Tibial artery (tissue), 4 donors: Measurements from ENCODE around the gene TRAPPC3L.

Experiments
- DNase-seq, 2 donors: peaks; one replicate each; pipeline ENCODE4 v3.0.0-alpha.2; 2019
- H3K27ac ChIP-seq, 2 donors: fragments of 200-600 bp; sonication (generic) in 1 of 2; 1 replicate in 1 of 2; 2 replicates in 1 of 2; pipeline ENCODE4 v1.5.1; 2018 to 2019; ENCODE audit warnings: mild to moderate bottlenecking in 1 of 2
- H3K27me3 ChIP-seq, 2 donors: fragments of 200-600 bp; sonication (generic) in 1 of 2; one replicate each; pipeline versions ENCODE4 v1.5.1 to v1.6.0; 2016 to 2019
- H3K36me3 ChIP-seq, 3 donors: fragments of 200-600 bp; sonication (generic) in 2 of 3; one replicate each; pipeline ENCODE4 v1.5.1; 2016 to 2019; ENCODE audit warnings: mild to moderate bottlenecking in 2 of 3
- H3K4me1 ChIP-seq, 4 donors: fragments of 200-600 bp; sonication (generic) in 2 of 4; 1 replicate in 3 of 4; 2 replicates in 1 of 4; pipeline ENCODE4 v1.5.1; 2016 to 2019
- H3K4me3 ChIP-seq, 2 donors: fragments of 200-600 bp; sonication (generic) in 1 of 2; 1 replicate in 1 of 2; 2 replicates in 1 of 2; pipeline ENCODE4 v1.5.1; 2018 to 2019; ENCODE audit warnings: mild to moderate bottlenecking in 2 of 2
- H3K9me3 ChIP-seq, 3 donors: fragments of 200-600 bp; sonication (generic) in 1 of 3; one replicate each; pipeline ENCODE4 v1.5.1; 2016 to 2019
- intact Hi-C: fragments of 100-400 bp; cut with DNase I; formaldehyde crosslinking; loops from one replicate; pipeline ENCODE4 v1.15.0; 2023; ENCODE audit warnings: low total_unique reads
- TF ChIP-seq, protein P1 (sequence below), 2 experiments: fragments of 200-600 bp in 1 of 2; fragments of 450-650 bp in 1 of 2; IDR thresholded peaks; one replicate each; pipeline ENCODE4 v1.5.1; 2017 to 2019; ENCODE audit warnings: antibody characterized with exemption in 2 of 2, mild to moderate bottlenecking in 1 of 2, moderate library complexity in 1 of 2

The TRAPPC3L gene

DNA sequence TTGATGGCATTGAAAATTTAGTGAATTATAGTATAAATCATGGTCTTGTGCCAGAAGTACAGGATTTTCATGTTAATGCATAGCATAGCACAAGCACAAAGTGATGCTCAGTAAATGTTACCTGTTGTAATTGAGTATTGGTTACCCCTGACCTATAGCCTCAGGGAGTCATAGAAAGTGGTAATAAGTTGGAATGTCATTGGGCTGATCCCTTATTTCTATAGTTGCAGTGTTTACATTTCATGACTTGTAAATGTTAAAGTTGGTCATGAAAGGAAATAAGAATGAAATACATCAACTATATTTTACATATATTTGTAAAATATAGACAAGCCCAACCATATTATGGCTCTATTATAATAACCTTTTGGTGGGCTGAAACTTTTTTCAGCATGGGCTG lies 32.9 kb upstream of the TRAPPC3L start:
- TF ChIP-seq, protein P1, sequence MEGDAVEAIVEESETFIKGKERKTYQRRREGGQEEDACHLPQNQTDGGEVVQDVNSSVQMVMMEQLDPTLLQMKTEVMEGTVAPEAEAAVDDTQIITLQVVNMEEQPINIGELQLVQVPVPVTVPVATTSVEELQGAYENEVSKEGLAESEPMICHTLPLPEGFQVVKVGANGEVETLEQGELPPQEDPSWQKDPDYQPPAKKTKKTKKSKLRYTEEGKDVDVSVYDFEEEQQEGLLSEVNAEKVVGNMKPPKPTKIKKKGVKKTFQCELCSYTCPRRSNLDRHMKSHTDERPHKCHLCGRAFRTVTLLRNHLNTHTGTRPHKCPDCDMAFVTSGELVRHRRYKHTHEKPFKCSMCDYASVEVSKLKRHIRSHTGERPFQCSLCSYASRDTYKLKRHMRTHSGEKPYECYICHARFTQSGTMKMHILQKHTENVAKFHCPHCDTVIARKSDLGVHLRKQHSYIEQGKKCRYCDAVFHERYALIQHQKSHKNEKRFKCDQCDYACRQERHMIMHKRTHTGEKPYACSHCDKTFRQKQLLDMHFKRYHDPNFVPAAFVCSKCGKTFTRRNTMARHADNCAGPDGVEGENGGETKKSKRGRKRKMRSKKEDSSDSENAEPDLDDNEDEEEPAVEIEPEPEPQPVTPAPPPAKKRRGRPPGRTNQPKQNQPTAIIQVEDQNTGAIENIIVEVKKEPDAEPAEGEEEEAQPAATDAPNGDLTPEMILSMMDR (IDR thresholded peaks at IDR 0.05), result no peak
- no peaks in the 10 kb centered on the region for H3K9me3 ChIP-seq
- H3K4me1 ChIP-seq, result peaks cover 0 to 23% (median 8%) of the 10 kb centered on the region in 4 donors
- intact Hi-C loops, result no loop called here
- no peak overlapping the region for H3K4me3 ChIP-seq
- no peak overlapping the region for H3K27ac ChIP-seq
- peaks cover 5 to 17% (median 7%) of the 10 kb centered on the region in 3 donors for H3K36me3 ChIP-seq
- H3K27me3 ChIP-seq, result no peaks in the 10 kb centered on the region
- no peak for DNase-seq

DNA sequence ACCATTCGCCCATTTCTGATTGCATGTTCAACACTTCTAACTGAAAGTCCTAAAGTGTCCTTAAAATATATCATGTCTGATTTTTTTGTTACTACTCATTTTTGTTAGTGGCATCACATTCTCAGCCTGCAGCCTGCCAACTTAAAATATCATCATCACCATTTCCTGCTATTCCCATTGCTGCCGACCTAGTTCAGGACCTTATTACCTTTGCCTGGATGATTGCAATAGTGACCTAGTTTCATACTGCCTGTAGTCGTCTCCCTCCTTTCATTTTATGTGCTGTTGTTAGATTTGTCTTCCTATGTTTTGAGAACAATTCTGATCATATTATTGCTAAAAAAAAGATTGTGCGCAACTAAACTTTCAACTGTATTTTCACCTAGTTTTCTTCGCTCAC lies 32.0 kb upstream of the TRAPPC3L start:
- peaks cover 0 to 32% (median 15%) of the 10 kb centered on the region in 4 donors for H3K4me1 ChIP-seq
- no peak for DNase-seq
- no peak overlapping the region for H3K27ac ChIP-seq
- no peaks in the 10 kb centered on the region for H3K9me3 ChIP-seq
- no peak overlapping the region for H3K4me3 ChIP-seq
- intact Hi-C loops, result no loop called here
- H3K36me3 ChIP-seq, result peaks cover 0 to 9% (median 7%) of the 10 kb centered on the region in 3 donors
- no peaks in the 10 kb centered on the region for H3K27me3 ChIP-seq
- TF ChIP-seq, protein P1 (IDR thresholded peaks at IDR 0.05), result no peak

DNA sequence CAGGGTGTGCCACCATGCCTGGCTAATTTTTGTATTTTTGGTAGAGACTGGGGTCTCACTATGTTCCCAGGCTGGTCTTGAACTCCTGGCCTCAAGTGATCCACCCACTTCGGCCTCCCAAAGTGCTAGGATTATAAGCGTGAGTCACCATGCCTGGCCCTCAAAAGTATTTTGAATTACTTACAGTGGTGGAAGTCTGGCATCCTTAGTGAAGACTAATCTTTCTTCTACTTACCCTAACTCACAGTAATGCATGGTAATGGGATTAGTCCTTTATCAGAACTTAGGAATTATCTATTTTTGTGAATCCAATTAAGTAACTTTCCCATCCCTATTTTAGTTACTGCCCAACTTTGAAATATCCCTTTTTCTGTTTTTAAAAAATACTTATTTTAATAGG lies 29.7 kb upstream of the TRAPPC3L start:
- intact Hi-C loops, result no loop called here
- H3K27ac ChIP-seq, result no peak overlapping the region
- H3K4me1 ChIP-seq, result peaks cover 0 to 39% (median 19%) of the 10 kb centered on the region in 4 donors
- TF ChIP-seq, protein P1 (IDR thresholded peaks at IDR 0.05), result no peak
- H3K27me3 ChIP-seq, result no peaks in the 10 kb centered on the region
- H3K9me3 ChIP-seq, result no peaks in the 10 kb centered on the region
- no peak for DNase-seq
- H3K36me3 ChIP-seq, result peaks cover 0 to 9% (median 7%) of the 10 kb centered on the region in 3 donors
- no peak overlapping the region for H3K4me3 ChIP-seq

DNA sequence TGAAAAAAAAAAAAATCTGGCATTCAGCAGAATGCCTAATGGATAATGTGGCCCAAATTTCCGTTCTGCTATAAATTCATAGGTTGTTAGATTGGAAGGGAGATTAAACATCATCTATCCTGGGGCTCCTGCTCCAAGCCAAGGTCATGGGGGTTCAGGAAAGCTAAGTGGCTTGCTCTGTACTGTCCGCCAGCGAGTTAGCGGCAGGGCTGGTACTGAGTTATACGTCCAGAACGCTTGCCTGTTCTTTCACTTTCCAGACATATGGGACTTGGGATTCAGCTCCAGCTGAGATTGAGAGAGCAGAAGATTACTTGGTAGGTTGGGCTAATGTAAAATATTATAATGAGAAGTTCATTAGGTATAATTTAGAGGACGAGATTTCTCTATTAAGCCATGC lies 26.7 kb upstream of the TRAPPC3L start:
- H3K27ac ChIP-seq, result peak overlapping the region; percentile 88 to 96
- no peaks in the 10 kb centered on the region for H3K9me3 ChIP-seq
- TF ChIP-seq, protein P1 (IDR thresholded peaks at IDR 0.05), result no peak
- peaks cover 0 to 37% (median 25%) of the 10 kb centered on the region in 4 donors for H3K4me1 ChIP-seq
- intact Hi-C loops, result no loop called here
- no peak for DNase-seq
- H3K27me3 ChIP-seq, result no peaks in the 10 kb centered on the region
- peak overlapping the region; percentile 79 to 88 for H3K4me3 ChIP-seq
- H3K36me3 ChIP-seq, result peaks cover 0 to 9% (median 7%) of the 10 kb centered on the region in 3 donors

DNA sequence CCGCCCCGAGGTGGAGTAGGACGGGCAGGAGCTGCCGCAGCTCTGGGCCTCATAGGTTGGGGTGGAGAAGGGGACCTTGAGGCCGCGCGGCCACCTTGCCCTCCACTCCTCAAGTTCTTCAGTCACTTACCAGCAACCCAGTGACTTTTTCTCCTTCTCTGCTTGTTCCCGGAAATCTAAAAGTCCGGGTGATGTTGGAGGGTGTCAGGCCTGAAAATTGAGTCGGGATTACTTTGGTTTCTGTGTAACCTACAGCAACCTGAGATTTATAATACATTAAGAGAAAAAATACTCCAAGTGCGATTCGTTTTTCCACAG lies 26.2 kb upstream of the TRAPPC3L start:
- intact Hi-C loops, result no loop called here

More for the DNA sequence above, 26.2 kb upstream of the TRAPPC3L start:
- TF ChIP-seq, protein P1 (IDR thresholded peaks at IDR 0.05), result no peak
- peaks cover 0 to 9% (median 7%) of the 10 kb centered on the region in 3 donors for H3K36me3 ChIP-seq
- H3K4me3 ChIP-seq, result peak overlapping the region; percentile 79 to 88
- H3K9me3 ChIP-seq, result no peaks in the 10 kb centered on the region
- peaks cover 0 to 37% (median 25%) of the 10 kb centered on the region in 4 donors for H3K4me1 ChIP-seq
- H3K27ac ChIP-seq, result peak overlapping the region; percentile 88 to 96
- DNase-seq, result no peak
- H3K27me3 ChIP-seq, result no peaks in the 10 kb centered on the region
